ENCODE measurements around the gene BAIAP2L1.

GRCh38 chr7:98278936-98279335 lies 122.0 kb downstream of the BAIAP2L1 start:
- no peak for TF ChIP-seq CTCF (IDR thresholded peaks at IDR 0.05)
- TF ChIP-seq POLR2A (IDR thresholded peaks at IDR 0.05), result no peak

Data from right lobe of liver (tissue), 4 donors.